ENCODE results near the gene OR2W1.

OR2W1 gene

DNA sequence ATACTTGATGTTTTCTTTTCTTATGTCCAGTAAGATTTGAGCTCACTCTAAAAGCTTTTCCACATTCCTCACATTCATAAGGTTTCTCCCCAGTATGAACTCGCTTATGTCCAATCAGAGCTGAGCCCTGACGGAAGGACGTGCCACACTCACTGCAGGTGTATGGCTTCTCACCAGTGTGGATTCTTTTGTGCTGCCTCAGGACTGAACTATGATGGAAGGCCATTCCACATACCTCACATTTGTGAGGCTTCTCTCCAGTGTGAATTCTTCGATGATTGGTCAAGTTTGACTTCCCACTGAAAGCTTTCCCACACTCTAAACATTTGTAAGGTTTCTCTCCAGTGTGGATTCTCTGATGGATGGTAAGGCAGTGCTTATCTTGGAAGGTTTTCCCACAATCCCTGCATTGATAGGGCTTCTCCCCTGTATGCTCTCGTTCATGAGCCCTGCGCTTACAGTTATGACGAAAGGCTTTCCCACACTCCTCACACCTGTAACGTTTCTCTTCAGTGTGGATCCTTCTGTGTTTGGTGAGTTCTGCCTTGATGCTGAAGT, 49.8 kb downstream of the OR2W1 start:
- no peak for DNase-seq
